CD4-positive, alpha-beta T cell (primary cell): ENCODE data around the gene AMD1. TPM values are rescaled to one million over a fixed set of nuclear protein-coding genes. Genes with fewer than 3 reads are reported as not detected.

ENCODE experiments used
- ATAC-seq: fragments of 200-7000 bp; cut with Tn5 transposase; one replicate; pipeline ENCODE4 v1.10.0; 2022; ENCODE audit warnings: mild to moderate bottlenecking; ENCODE audit not compliant: poor library complexity
- CTCF ChIA-PET: fragments of 350-600 bp; sonication (Branson Sonifier 250); formaldehyde crosslinking; loops from one replicate; lab custom pipeline; 2021; ENCODE audit warnings: antibody characterized with exemption, inconsistent platforms; lab: Charles Lee
- POLR2A ChIA-PET: fragments of 350-600 bp; sonication (Branson Sonifier 250); formaldehyde crosslinking; loops from one replicate; lab custom pipeline; 2021; ENCODE audit warnings: antibody characterized with exemption, inconsistent platforms; lab: Charles Lee
- DNase-seq, 14 experiments: peaks; one replicate each; pipeline ENCODE4 v3.0.0-alpha.2; 2013 to 2020; ENCODE audit warnings: mixed read lengths in 2 of 14
- H3K27ac ChIP-seq, 2 donors: one replicate each; pipeline versions ENCODE4 v1.5.1 to v1.7.0; 2013; ENCODE audit warnings: low read length in 2 of 2, low read depth in 1 of 2, mild to moderate bottlenecking in 1 of 2
- H3K27me3 ChIP-seq, 2 experiments: 1 replicate in 1 of 2; 2 replicates in 1 of 2; pipeline versions ENCODE4 v1.6.1 to v1.7.0; 2013; ENCODE audit warnings: low read length in 2 of 2, control low read depth in 1 of 2, mild to moderate bottlenecking in 1 of 2, moderate library complexity in 1 of 2; ENCODE audit not compliant: insufficient read depth in 2 of 2, control insufficient read depth in 1 of 2
- H3K36me3 ChIP-seq: one replicate; pipeline ENCODE4 v1.6.1; 2013; ENCODE audit warnings: low read length, control low read depth; ENCODE audit not compliant: insufficient read depth
- H3K4me1 ChIP-seq: one replicate; pipeline ENCODE4 v1.6.1; 2013; ENCODE audit warnings: low read length, control low read depth; ENCODE audit not compliant: insufficient read depth
- H3K4me3 ChIP-seq: one replicate; pipeline ENCODE4 v1.5.1; 2013; ENCODE audit warnings: mild to moderate bottlenecking, low read length, moderate library complexity
- H3K9me3 ChIP-seq, 2 experiments: 1 replicate in 1 of 2; 2 replicates in 1 of 2; pipeline versions ENCODE4 v1.6.1 to v1.7.0; 2013; ENCODE audit warnings: low read length in 2 of 2, mild to moderate bottlenecking in 2 of 2, control low read depth in 1 of 2, moderate library complexity in 1 of 2; ENCODE audit not compliant: control insufficient read depth in 1 of 2, insufficient read depth in 1 of 2
- H3K27ac Mint-ChIP-seq: one replicate; pipeline ENCODE4 v1.8.0; 2020; ENCODE audit warnings: mixed read lengths
- H3K27me3 Mint-ChIP-seq: one replicate; pipeline ENCODE4 v1.8.0; 2021; ENCODE audit warnings: mixed read lengths
- H3K36me3 Mint-ChIP-seq: one replicate; pipeline ENCODE4 v1.8.0; 2021; ENCODE audit warnings: low read depth, mixed read lengths
- H3K4me1 Mint-ChIP-seq: one replicate; pipeline ENCODE4 v1.8.0; 2021; ENCODE audit warnings: low read depth, mixed read lengths
- H3K4me3 Mint-ChIP-seq: one replicate; pipeline ENCODE4 v1.8.0; 2020; ENCODE audit warnings: mild to moderate bottlenecking, mixed read lengths
- H3K9me3 Mint-ChIP-seq: one replicate; pipeline ENCODE4 v1.8.0; 2020; ENCODE audit warnings: mixed read lengths
- CTCF ChIP-seq: fragments of 200-600 bp; IDR thresholded peaks from one replicate; pipeline ENCODE4 v1.8.0; 2022; ENCODE audit warnings: antibody characterized with exemption, mild to moderate bottlenecking
- intact Hi-C, 2 experiments: fragments of 100-400 bp; cut with DNase I in 1 of 2; cut with micrococcal nuclease in 1 of 2; formaldehyde crosslinking; loops; one replicate each; pipeline versions ENCODE4 v1.15.1 to v1.9.0; 2023 to 2025; cut with DNase I, micrococcal nuclease
- total RNA-seq, 174 experiments: library from RNA in 2 of 174; stranded (reverse) in 2 of 174; gene quantifications; one replicate each; pipeline ENCODE4 v1.2.3 and lab custom pipeline; 2021 to 2026

Gene AMD1
- total RNA-seq, 2 experiments from 2014 or later, result 165 to 174 TPM

- H3K9me3 Mint-ChIP-seq, result no peaks in the 10 kb centered on the region
- no peak overlapping the region for H3K27ac Mint-ChIP-seq
- ChIA-PET POLR2A (interaction anchor here (1.7 to 3.3 kb wide), 2 partner anchors 18 to 41 kb away, joined by 3 to 15 read pairs; partner anchors contain the start of genes AMD1 and CDK19), CTCF (interaction anchor here (0.5 to 0.9 kb wide), 2 partner anchors 16 to 152 kb away, joined by 3 read pairs; no protein-coding TSS in a partner anchor)
- TF ChIP-seq CTCF, result no peak
- no peaks in the 10 kb centered on the region for H3K36me3 Mint-ChIP-seq
- Histone ChIP-seq H3K27ac (no peak overlapping the region), H3K4me3 (no peak overlapping the region), H3K9me3 (peaks cover 0 to 5% of the 10 kb centered on the region in 2 experiments), H3K27me3 (no peaks in the 10 kb centered on the region), H3K4me1 (peaks cover 13% of the 10 kb centered on the region), H3K36me3 (no peaks in the 10 kb centered on the region)
- peaks cover 6% of the 10 kb centered on the region for H3K4me1 Mint-ChIP-seq
- no peak overlapping the region for H3K4me3 Mint-ChIP-seq
- intact Hi-C loops, result no loop called here
- DNase-seq (no peak), ATAC-seq (no peak)
- H3K27me3 Mint-ChIP-seq, result no peaks in the 10 kb centered on the region
Measured at GRCh38 chr6:110856296-110856695, 18.3 kb upstream of the AMD1 start.

GRCh38 chr6:110858016-110858415 is 16.6 kb upstream of the AMD1 start:
- intact Hi-C loops, result no loop called here
- no peak overlapping the region for H3K27ac ChIP-seq
- Mint-ChIP-seq H3K4me1 (peaks cover 6% of the 10 kb centered on the region), H3K4me3 (no peak overlapping the region), H3K9me3 (no peaks in the 10 kb centered on the region), H3K27ac (no peak overlapping the region), H3K36me3 (no peaks in the 10 kb centered on the region), H3K27me3 (no peaks in the 10 kb centered on the region)
- H3K4me3 ChIP-seq, result no peak overlapping the region
- peaks cover 13% of the 10 kb centered on the region for H3K4me1 ChIP-seq
- H3K36me3 ChIP-seq, result no peaks in the 10 kb centered on the region
- DNase-seq (no peak), ATAC-seq (no peak)
- ChIA-PET CTCF (no interaction called here), POLR2A (interaction anchor here (3.3 kb wide), 1 partner anchor 16 kb away, joined by 15 read pairs; the partner anchor contains the start of gene AMD1)
- H3K27me3 ChIP-seq, result no peaks in the 10 kb centered on the region
- no peak for TF ChIP-seq CTCF
- H3K9me3 ChIP-seq, result peaks cover 0 to 5% of the 10 kb centered on the region in 2 experiments

GRCh38 chr6:110858562-110859214 is 15.9 kb upstream of the AMD1 start:
- Histone ChIP-seq H3K36me3 (no peaks in the 10 kb centered on the region), H3K4me3 (no peak overlapping the region), H3K9me3 (peaks cover 0 to 5% of the 10 kb centered on the region in 2 experiments), H3K27ac (no peak overlapping the region), H3K4me1 (peaks cover 13% of the 10 kb centered on the region), H3K27me3 (no peaks in the 10 kb centered on the region)
- peaks cover 6% of the 10 kb centered on the region for H3K4me1 Mint-ChIP-seq
- ChIA-PET CTCF (no interaction called here), POLR2A (interaction anchor here (3.3 kb wide), 1 partner anchor 15 kb away, joined by 15 read pairs; the partner anchor contains the start of gene AMD1)
- H3K4me3 Mint-ChIP-seq, result no peak overlapping the region
- no peaks in the 10 kb centered on the region for H3K36me3 Mint-ChIP-seq
- no peaks in the 10 kb centered on the region for H3K9me3 Mint-ChIP-seq
- intact Hi-C loops, result no loop called here
- no peak for ATAC-seq
- H3K27me3 Mint-ChIP-seq, result no peaks in the 10 kb centered on the region
- no peak for DNase-seq
- no peak for TF ChIP-seq CTCF
- no peak overlapping the region for H3K27ac Mint-ChIP-seq
